ENCODE results near the gene PRKAA1. TPM values are rescaled to one million over a fixed set of nuclear protein-coding genes. Genes with fewer than 3 reads are reported as not detected.
A peak's percentile ranks its signal among the peaks of the same experiment; 100 is the strongest.

The PRKAA1 gene
- total RNA-seq, 1 experiment from 2014 or later: 31.2 TPM

DNA sequence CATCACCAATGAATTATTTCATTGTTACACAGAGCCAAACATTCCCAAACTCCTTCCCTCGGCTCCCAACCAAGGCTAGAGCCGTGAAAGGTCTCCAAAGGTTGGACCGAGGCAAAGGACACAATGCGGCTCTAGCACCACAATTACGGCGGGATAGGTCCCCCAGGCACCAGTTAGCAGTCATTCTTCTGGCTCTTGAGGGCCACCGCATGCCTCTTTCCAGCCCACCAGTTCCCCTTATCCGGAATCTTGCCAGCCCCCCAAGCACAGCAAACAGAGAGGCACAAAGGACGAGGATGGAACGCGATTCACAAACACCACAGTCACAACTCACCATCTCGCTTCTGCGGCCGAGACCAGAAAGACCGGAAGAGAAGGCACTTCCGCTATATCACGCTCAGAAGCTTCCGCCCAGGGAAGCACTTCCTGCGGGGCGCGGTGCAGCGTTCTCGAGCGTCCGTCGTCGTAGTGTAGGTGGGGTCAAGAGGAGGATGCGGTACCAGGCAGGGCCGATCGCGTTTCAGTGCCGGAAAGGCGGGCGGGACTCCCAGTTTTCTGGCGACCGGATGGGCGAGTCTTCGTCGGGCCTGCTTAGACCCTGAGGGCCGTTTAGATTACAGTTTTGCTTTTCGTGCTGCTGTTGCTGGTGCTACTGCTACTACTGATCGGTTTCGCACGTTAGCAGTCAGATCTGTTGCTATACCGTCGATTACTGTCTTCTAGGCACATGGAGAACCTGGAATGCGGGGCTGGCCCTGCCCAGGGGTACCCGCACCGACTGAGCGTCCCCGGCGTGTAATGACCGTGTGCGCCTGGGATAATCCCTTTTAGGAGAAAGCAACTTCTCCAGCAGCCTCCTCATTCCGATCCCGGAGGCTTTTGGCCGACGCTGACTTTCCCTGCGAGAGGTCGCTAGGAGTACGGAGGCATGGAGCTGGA, 36.9 kb upstream of the PRKAA1 start, which contains the start of gene RPL37 (continued):
- TF ChIP-seq CREB1 (CRISPR knock-in tag; IDR thresholded peaks at IDR 0.05): peak; percentile 84
- 0 out of 2 replicates have a peak, but pooled peaks have one; percentile 27 for TF ChIP-seq USF1 (CRISPR knock-in tag; IDR thresholded peaks at IDR 0.05)
- TF ChIP-seq EMX1 (CRISPR knock-in tag; IDR thresholded peaks at IDR 0.05): 0 out of 2 replicates have a peak, but pooled peaks have one; percentile 67
- no peak for TF ChIP-seq TCF7 (CRISPR knock-in tag; IDR thresholded peaks at IDR 0.05; ENCODE audit: low read depth)
- TF ChIP-seq ZNF317 (CRISPR knock-in tag; IDR thresholded peaks at IDR 0.05; ENCODE audit: borderline replicate concordance, low read depth): no peak
- TF ChIP-seq NR1H2 (CRISPR knock-in tag; IDR thresholded peaks at IDR 0.05): no peak
- TF ChIP-seq CBFB (CRISPR knock-in tag; IDR thresholded peaks at IDR 0.05; ENCODE audit: low read depth): no peak
- peak; percentile 92 for TF ChIP-seq GABPB1 (CRISPR knock-in tag; IDR thresholded peaks at IDR 0.05)
- no peak for TF ChIP-seq GTF2I (CRISPR knock-in tag; conservative IDR thresholded peaks at IDR 0.05)
- TF ChIP-seq ZNF671 (CRISPR knock-in tag; IDR thresholded peaks at IDR 0.05): no peak
- TF ChIP-seq, protein P1, sequence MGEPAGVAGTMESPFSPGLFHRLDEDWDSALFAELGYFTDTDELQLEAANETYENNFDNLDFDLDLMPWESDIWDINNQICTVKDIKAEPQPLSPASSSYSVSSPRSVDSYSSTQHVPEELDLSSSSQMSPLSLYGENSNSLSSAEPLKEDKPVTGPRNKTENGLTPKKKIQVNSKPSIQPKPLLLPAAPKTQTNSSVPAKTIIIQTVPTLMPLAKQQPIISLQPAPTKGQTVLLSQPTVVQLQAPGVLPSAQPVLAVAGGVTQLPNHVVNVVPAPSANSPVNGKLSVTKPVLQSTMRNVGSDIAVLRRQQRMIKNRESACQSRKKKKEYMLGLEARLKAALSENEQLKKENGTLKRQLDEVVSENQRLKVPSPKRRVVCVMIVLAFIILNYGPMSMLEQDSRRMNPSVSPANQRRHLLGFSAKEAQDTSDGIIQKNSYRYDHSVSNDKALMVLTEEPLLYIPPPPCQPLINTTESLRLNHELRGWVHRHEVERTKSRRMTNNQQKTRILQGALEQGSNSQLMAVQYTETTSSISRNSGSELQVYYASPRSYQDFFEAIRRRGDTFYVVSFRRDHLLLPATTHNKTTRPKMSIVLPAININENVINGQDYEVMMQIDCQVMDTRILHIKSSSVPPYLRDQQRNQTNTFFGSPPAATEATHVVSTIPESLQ (CRISPR knock-in tag; IDR thresholded peaks at IDR 0.05): no peak
- no peak for TF ChIP-seq ZBTB21 (CRISPR knock-in tag; IDR thresholded peaks at IDR 0.05; ENCODE audit: borderline replicate concordance)
- TF ChIP-seq CTCF (IDR thresholded peaks at IDR 0.05): no peak
- TF ChIP-seq, protein P2, sequence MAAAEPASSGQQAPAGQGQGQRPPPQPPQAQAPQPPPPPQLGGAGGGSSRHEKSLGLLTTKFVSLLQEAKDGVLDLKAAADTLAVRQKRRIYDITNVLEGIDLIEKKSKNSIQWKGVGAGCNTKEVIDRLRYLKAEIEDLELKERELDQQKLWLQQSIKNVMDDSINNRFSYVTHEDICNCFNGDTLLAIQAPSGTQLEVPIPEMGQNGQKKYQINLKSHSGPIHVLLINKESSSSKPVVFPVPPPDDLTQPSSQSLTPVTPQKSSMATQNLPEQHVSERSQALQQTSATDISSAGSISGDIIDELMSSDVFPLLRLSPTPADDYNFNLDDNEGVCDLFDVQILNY (CRISPR knock-in tag; IDR thresholded peaks at IDR 0.05): 0 out of 2 replicates have a peak, but pooled peaks have one; percentile 48
- TF ChIP-seq, protein P3, sequence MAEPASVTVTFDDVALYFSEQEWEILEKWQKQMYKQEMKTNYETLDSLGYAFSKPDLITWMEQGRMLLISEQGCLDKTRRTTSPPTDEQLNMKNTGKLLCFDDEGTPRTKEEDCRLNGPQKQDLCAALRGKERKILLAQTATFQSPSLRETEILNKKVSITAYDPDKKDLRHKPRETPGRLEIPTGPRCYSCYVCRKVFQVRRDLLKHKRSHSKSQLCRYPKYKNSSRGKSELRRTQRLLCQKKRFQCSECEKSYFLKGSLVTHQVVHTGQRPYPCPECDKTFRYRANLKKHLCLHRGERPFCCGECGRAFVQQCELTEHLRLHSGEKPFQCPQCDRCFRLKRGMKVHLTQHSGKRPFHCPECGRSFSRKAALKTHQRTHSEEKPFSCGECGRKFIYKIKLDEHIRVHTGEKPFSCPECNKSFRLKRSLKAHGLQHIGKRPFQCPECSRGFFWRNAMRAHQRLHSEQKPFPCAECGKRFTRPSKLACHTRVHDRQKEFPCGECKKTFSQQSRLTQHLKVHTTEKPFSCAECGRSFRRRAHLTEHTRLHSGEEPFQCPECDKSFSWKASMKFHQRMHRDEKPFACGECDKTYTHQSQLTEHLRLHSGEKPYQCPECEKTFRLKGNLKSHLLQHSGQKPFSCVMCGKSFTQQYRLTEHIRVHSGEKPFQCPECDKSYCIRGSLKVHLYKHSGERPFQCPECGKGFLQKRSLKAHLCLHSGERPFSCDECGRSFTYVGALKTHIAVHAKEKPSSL (CRISPR knock-in tag; conservative IDR thresholded peaks at IDR 0.05): no peak
- no peak for TF ChIP-seq RORB (CRISPR knock-in tag; IDR thresholded peaks at IDR 0.05)
- TF ChIP-seq ATF1 (CRISPR knock-in tag; IDR thresholded peaks at IDR 0.05): no peak
- TF ChIP-seq, protein P4, sequence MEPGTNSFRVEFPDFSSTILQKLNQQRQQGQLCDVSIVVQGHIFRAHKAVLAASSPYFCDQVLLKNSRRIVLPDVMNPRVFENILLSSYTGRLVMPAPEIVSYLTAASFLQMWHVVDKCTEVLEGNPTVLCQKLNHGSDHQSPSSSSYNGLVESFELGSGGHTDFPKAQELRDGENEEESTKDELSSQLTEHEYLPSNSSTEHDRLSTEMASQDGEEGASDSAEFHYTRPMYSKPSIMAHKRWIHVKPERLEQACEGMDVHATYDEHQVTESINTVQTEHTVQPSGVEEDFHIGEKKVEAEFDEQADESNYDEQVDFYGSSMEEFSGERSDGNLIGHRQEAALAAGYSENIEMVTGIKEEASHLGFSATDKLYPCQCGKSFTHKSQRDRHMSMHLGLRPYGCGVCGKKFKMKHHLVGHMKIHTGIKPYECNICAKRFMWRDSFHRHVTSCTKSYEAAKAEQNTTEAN (CRISPR knock-in tag; IDR thresholded peaks at IDR 0.05): peak; percentile 82; the same call in 1 of the 2 replicates
- TF ChIP-seq, protein P5, sequence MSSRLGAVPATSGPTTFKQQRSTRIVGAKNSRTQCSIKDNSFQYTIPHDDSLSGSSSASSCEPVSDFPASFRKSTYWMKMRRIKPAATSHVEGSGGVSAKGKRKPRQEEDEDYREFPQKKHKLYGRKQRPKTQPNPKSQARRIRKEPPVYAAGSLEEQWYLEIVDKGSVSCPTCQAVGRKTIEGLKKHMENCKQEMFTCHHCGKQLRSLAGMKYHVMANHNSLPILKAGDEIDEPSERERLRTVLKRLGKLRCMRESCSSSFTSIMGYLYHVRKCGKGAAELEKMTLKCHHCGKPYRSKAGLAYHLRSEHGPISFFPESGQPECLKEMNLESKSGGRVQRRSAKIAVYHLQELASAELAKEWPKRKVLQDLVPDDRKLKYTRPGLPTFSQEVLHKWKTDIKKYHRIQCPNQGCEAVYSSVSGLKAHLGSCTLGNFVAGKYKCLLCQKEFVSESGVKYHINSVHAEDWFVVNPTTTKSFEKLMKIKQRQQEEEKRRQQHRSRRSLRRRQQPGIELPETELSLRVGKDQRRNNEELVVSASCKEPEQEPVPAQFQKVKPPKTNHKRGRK (CRISPR knock-in tag; IDR thresholded peaks at IDR 0.05; ENCODE audit: borderline replicate concordance): no peak
- TF ChIP-seq HMGXB4 (CRISPR knock-in tag; IDR thresholded peaks at IDR 0.05): no peak; the same call in 1 of the 2 replicates
- TF ChIP-seq NR3C1 (CRISPR knock-in tag; conservative IDR thresholded peaks at IDR 0.05; ENCODE audit: low read depth): no peak
- TF ChIP-seq SP1 (CRISPR knock-in tag; conservative IDR thresholded peaks at IDR 0.05): peak; percentile 88
- no peak for TF ChIP-seq FOXJ3 (CRISPR knock-in tag; IDR thresholded peaks at IDR 0.05; ENCODE audit: borderline replicate concordance)
- TF ChIP-seq, protein P6, sequence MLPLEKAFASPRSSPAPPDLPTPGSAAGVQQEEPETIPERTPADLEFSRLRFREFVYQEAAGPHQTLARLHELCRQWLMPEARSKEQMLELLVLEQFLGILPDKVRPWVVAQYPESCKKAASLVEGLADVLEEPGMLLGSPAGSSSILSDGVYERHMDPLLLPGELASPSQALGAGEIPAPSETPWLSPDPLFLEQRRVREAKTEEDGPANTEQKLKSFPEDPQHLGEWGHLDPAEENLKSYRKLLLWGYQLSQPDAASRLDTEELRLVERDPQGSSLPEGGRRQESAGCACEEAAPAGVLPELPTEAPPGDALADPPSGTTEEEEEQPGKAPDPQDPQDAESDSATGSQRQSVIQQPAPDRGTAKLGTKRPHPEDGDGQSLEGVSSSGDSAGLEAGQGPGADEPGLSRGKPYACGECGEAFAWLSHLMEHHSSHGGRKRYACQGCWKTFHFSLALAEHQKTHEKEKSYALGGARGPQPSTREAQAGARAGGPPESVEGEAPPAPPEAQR (CRISPR knock-in tag; IDR thresholded peaks at IDR 0.05): no peak

Measured in WTC11 (cell line).